ENCODE measurements around the gene IL36A.

Gene IL36A

DNA sequence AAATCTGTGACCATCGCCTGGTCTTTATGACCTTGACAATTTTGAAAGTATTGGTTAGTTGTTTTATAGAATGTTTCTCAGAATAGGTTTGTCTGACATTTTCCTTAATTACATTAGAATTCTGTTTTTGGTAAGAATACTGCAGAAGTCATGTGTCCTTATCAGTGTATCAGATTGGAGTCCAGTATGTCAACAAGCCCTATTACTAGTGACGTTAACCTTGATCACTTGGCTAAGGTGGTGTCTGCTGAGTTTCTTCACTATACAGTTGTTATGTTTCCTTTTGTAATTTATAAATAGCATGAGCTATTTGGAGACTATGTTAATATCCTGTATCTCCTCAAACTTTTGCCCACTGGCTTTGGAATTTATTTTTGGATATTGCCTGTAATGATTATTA is 38.2 kb upstream of the IL36A start:
- TF ChIP-seq, protein P1, sequence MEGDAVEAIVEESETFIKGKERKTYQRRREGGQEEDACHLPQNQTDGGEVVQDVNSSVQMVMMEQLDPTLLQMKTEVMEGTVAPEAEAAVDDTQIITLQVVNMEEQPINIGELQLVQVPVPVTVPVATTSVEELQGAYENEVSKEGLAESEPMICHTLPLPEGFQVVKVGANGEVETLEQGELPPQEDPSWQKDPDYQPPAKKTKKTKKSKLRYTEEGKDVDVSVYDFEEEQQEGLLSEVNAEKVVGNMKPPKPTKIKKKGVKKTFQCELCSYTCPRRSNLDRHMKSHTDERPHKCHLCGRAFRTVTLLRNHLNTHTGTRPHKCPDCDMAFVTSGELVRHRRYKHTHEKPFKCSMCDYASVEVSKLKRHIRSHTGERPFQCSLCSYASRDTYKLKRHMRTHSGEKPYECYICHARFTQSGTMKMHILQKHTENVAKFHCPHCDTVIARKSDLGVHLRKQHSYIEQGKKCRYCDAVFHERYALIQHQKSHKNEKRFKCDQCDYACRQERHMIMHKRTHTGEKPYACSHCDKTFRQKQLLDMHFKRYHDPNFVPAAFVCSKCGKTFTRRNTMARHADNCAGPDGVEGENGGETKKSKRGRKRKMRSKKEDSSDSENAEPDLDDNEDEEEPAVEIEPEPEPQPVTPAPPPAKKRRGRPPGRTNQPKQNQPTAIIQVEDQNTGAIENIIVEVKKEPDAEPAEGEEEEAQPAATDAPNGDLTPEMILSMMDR (IDR thresholded peaks at IDR 0.05; ENCODE audit: insufficient read depth, low read depth, low read length, missing control alignments): no peak
- no peak for DNase-seq (ENCODE audit: low read depth)
- H3K4me3 ChIP-seq (ENCODE audit: low read length): no peak overlapping the region

DNA sequence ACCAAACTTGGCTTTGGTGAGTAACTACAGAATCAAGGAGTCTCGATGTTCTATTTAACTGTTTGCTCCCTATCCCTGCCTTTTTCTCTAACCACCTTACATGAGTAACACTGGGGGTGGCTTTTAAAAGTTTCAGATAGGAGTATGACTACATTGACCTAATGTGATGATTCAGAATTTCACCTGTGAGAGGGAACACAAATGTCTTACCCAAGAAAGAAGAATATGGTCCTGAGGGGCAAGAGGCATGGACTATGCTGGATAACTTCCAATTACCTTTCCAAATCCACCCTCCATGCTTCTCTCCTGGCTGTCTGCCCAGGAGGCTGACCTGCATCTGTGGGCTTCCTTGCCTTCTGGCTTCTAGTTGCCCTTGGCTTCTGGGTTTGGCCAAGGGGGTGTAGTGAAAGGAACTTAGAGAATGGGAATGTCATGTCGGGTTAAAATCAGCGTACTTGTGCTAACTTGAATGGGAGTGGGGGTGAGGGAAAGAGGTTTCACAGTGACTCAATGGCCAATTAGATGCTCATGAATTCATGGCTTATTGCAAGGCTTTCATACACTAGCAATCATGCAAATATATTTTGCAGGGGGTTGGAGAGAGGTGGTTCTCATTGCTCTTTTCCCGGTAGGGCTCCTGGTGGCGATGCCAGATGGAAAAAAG is 32.7 kb upstream of the IL36A start:
- no peak overlapping the region for H3K4me3 ChIP-seq (ENCODE audit: low read length)
- DNase-seq (ENCODE audit: low read depth): peak; percentile 95
- TF ChIP-seq, protein P1 (IDR thresholded peaks at IDR 0.05; ENCODE audit: insufficient read depth, low read depth, low read length, missing control alignments): no peak

DNA sequence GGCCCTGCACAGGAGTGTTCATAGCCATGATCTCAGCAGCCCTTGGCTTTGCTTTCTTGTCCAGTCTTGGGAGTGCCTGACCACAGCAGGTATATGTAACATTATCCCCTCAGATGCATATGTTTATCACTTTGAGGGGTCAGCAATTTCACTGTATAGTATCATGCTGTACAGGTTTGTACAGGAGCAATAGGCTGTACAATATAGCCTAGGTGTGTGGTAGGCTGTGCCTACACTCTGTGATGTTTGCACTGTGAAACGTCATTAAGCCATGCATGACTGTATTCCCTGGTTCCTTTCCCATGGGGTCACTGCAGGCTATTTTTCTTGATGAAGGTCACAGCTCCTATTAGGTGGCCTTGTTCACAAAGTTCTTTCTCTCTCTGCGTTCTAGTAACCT is 32.1 kb upstream of the IL36A start:
- peak; percentile 77 for DNase-seq (ENCODE audit: low read depth)
- no peak overlapping the region for H3K4me3 ChIP-seq (ENCODE audit: low read length)
- TF ChIP-seq, protein P1 (IDR thresholded peaks at IDR 0.05; ENCODE audit: insufficient read depth, low read depth, low read length, missing control alignments): no peak

DNA sequence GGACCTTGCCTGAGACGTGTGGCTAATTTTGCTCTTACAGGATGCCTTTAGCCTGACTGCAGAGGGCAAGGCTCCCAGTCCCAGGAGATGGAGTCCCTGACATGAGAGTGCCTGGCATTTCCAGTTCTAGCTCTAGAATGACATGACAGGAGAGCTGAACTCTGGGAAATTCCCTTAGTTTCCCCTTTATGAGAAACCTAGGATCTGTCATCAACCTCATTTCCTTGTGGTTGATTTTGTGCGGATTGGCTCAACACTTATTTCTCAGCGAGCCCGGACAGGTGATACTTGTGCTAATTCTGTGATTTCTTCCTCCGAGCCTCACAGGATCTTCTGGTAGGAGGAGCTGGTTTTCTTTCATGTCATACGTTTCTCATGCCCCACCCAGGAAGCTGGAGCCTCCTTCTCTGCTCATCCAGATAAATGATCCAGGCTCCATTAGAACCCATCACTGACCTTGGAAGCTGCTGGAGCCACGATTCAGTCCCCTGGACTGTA is 27.7 kb upstream of the IL36A start, which contains the start of gene IL36G:
TSS of gene IL36G (plus strand) at position 448 of the 498 bp plus-strand sequence. CDS start 633 bp downstream, outside the sequence.
- DNase-seq (ENCODE audit: low read depth): peak; percentile 93
- TF ChIP-seq, protein P1 (IDR thresholded peaks at IDR 0.05; ENCODE audit: insufficient read depth, low read depth, low read length, missing control alignments): no peak
- no peak within 1 kb of the TSS for H3K4me3 ChIP-seq (ENCODE audit: low read length)

DNA sequence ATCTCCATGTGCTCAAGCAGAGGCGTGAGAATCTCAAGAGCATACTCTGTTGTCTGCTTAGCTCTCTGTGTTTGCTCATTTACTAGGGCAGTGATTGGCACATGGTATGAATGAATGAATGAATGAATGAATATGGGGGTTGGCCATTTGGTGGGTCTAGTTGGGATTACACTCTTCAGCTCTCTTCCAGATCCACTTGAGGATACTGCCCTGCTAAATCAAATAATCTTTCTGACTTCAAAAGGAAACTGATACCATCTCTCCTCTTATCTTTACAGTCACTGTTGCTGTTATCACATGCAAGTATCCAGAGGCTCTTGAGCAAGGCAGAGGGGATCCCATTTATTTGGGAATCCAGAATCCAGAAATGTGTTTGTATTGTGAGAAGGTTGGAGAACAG is 25.5 kb upstream of the IL36A start:
- no peak overlapping the region for H3K4me3 ChIP-seq (ENCODE audit: low read length)
- TF ChIP-seq, protein P1 (IDR thresholded peaks at IDR 0.05; ENCODE audit: insufficient read depth, low read depth, low read length, missing control alignments): no peak
- DNase-seq (ENCODE audit: low read depth): no peak

DNA sequence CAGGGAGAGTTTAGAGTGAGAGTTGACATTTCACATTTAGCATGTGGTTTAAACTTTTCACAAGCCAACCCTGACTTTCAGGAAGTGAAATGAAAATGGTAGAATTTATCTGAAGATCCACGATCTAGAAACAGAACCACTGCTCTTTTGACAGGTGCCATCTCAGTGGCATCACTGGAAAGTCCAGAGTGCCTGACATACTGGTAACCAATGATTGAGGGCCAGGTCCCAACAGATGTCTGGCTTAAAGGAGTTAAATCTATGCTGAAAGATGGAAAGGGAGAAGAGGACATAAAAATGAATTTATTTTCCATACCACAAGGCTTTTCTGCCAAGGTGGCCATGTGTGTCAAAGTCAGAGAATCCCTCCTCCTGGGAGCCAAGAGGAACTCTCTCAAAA is 24.7 kb upstream of the IL36A start:
- TF ChIP-seq, protein P1 (IDR thresholded peaks at IDR 0.05; ENCODE audit: insufficient read depth, low read depth, low read length, missing control alignments): no peak
- no peak for DNase-seq (ENCODE audit: low read depth)
- H3K4me3 ChIP-seq (ENCODE audit: low read length): no peak overlapping the region

DNA sequence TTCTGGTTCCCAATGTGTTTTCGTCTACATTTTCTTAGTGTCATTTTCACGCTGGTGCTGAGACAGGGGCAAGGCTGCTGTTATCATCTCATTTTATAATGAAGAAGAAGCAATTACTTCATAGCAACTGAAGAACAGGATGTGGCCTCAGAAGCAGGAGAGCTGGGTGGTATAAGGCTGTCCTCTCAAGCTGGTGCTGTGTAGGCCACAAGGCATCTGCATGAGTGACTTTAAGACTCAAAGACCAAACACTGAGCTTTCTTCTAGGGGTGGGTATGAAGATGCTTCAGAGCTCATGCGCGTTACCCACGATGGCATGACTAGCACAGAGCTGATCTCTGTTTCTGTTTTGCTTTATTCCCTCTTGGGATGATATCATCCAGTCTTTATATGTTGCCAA is 20.2 kb upstream of the IL36A start:
- peak; percentile 28 for DNase-seq (ENCODE audit: low read depth)
- TF ChIP-seq, protein P1 (IDR thresholded peaks at IDR 0.05; ENCODE audit: insufficient read depth, low read depth, low read length, missing control alignments): no peak
- no peak overlapping the region for H3K4me3 ChIP-seq (ENCODE audit: low read length)
